Esophagus muscularis mucosa (tissue), 4 donors: ENCODE results near the gene ELOVL4.

Source experiments
- CTCF ChIP-seq, 3 experiments: fragments of 200-600 bp in 2 of 3; fragments of 450-650 bp in 1 of 3; sonication (generic) in 2 of 3; IDR thresholded peaks; one replicate each; pipeline ENCODE4 v1.5.1; 2017 to 2019; ENCODE audit warnings: antibody characterized with exemption in 3 of 3, mild to moderate bottlenecking in 2 of 3, moderate library complexity in 1 of 3
- EP300 ChIP-seq: sonication (generic); formaldehyde crosslinking; IDR thresholded peaks from one replicate; pipeline ENCODE4 v1.6.1; 2017; ENCODE audit warnings: antibody characterized with exemption
- POLR2A ChIP-seq: fragments of 450-650 bp; IDR thresholded peaks from one replicate; pipeline ENCODE4 v1.6.1; 2017; ENCODE audit warnings: antibody characterized with exemption, moderate library complexity, mild to moderate bottlenecking, low read depth
- POLR2AphosphoS5 ChIP-seq, 2 donors: sonication (generic); formaldehyde crosslinking; IDR thresholded peaks; one replicate each; pipeline ENCODE4 v1.6.1; 2017; ENCODE audit warnings: antibody characterized with exemption in 2 of 2

GRCh38 chr6:79878142-79878748 lies 69.1 kb downstream of the ELOVL4 start:
- TF ChIP-seq EP300 (no peak), CTCF (IDR thresholded peaks at IDR 0.05) (no peak), POLR2AphosphoS5 (IDR thresholded peaks at IDR 0.05) (no peak), POLR2A (no peak)
